Stimulated activated CD4-positive, alpha-beta T cell treated with anti-CD3 and anti-CD28 coated beads, Interleukin-1b, Interleukin-23, amount 100 ng/mL, for 4 hours (primary cell): ENCODE results near the gene MED13L.
A peak's percentile ranks its signal among the peaks of the same experiment; 100 is the strongest.

Source experiments
- DNase-seq, 2 donors: peaks; one replicate each; pipeline ENCODE4 v3.0.0-alpha.2; 2020; ENCODE audit warnings: low read depth in 2 of 2

The MED13L gene

DNA sequence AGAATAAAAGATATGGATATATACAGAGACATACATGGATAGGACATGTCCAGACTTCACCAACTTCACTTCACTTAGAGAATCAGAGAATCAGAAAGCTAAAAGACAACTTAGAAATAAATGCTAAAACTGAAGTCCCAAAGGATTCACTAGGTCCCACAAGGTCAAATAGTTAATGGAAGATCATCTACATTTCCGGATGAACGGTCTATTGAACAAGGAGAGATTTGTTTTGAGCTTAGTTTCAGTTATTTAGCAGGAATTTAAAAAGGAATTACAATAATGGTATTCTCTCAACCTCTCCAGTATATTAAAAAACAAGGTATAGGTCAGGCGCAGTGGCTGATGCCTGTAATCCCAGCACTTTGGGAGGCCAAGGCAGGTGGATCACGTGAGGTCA, 187.0 kb downstream of the MED13L start:
- DNase-seq = no peak

DNA sequence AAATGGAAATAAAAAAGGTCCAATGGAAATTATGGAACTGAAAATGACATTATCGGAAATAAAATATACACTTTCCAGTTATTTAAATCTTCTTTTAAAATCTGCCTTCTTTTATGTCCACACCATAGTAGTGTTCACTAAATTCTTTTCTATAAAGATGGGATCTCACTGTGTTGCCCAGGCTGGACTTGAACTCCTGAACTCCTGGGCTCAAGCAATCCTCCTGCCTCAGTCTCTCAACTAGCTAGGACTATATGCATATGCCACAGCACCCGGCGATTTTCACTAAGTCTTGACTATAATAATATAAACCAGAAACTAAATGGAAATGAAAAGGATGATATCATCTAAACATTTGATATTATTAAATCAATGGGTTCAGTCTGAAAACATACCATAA, 188.4 kb downstream of the MED13L start:
- no peak for DNase-seq

DNA sequence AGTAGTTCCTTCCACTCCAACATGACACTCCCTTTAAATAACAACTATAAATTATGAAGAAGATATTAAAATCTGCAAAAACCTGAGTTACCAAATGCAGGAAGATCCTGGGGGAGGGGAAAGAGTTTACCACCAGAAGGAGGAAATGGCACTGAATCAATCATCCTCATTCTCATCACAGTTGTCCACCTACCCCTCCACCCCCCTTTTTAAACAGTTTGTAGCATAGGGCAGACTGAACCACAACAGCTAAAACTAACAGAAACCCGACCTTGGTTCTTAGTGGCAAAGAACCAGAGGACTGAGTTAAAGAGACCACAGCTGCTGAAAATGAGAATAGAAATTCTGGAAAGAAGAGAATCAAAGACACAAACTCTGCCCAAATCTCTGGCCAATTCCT, 189.5 kb downstream of the MED13L start:
- no peak for DNase-seq

DNA sequence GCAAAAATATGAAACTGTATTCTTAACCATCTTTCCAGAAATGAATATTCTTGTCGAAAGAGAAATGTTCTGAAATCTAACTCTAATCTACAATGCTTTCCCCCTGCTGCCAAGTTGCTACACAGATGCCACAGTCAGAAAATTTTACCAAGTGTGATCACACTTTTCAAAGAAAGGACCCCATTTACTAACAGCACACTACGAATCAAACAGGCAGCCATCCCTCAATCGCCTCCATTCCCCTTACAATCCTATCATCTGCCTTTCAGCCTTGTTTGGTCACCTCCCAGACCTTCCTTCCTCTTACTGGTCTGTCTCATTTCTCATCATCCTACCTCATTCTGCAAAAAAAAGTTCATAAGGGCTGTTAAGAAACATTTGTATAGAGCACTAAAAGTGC, 190.1 kb downstream of the MED13L start:
- DNase-seq = no peak

DNA sequence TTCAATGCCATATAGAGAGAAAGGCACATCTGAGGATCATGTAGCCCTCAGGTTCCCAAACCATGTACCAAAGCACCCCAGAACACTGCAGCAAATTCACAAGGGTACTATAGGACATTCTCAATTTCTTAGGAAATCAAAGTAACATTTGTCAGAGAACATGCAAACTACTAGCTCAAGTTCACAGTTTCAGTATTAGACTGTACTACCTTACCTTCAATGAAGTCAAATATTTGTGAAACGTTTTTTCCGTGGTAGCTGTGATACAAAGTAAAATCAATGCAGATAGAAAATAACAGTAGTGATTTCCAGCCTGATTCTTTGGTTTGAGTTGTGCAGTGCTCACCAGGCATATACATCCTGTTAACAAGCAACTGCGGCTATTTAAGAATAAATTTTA, 197.1 kb downstream of the MED13L start:
- no peak for DNase-seq

DNA sequence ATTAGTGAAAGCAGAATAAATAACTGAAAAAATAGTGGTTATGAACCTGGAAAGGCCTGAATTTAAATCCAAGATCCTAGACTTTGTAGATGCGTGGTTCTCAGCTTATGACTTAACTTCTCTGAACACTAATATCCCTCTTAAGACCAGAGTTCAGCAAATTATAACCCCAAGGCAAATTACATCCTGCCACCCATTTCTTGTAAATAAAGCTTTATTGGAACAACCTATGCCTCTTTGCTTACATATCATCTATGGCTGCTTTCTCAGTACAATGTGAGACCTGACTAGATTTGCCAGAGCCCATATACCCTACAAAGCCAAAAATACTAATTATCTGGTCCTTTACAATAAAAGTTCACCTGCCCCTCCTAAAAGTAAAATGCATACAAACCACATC, 199.1 kb downstream of the MED13L start:
- no peak for DNase-seq

DNA sequence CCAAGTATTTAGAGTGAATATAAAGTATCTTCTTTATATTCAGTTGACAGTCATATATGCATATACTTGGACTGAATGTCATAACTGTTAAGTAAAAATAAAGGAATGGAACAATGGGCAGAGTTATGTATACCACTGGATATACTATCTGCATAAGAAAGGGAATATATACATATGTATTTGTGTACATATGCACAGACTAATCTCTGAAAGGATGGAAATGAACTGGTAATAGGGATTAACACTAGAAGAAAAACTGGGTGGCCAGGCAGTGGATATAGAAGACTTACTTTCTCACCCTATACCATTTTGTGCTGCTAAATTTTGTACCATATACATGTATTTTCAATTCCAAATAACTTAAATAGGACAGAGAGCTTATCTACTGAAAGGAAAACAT, 200.1 kb downstream of the MED13L start:
- no peak for DNase-seq

DNA sequence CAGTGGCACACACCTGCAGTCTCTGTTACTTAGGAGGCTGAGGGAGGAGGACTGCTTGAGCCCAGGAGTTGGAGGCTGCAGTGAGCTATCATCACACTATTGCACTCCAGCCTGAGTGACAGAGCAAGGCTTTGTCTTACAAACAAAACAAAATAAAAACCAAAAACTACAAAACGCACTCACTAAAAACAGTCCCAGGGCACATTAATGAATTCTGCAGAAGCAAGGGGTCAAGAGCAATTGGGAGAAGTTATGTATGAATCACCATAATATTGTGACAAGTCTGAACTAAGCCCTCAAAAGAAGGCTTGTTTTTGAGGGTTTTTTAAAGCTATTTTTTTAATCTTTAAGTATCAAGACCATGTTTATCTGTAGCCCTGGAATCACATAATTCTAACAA, 201.1 kb downstream of the MED13L start:
- no peak for DNase-seq

DNA sequence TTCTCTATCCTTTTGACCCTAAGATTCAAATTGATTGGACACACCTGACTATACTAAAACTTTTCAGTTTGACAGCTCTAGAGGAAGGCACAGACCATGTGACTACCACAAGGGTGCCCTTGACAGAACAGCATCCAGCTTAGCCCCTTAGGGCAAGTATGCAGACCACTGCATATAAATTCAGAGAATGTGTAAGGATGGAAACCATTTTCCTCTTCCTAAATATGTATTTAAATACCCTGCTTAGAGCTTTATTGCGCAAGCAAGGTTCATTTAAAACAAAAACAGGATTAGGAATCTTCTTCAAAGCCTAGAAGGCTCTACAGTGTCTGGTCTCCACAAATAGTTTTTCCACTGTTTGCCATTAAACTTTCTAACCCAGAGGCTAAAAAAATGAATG, 202.8 kb downstream of the MED13L start:
- no peak for DNase-seq

DNA sequence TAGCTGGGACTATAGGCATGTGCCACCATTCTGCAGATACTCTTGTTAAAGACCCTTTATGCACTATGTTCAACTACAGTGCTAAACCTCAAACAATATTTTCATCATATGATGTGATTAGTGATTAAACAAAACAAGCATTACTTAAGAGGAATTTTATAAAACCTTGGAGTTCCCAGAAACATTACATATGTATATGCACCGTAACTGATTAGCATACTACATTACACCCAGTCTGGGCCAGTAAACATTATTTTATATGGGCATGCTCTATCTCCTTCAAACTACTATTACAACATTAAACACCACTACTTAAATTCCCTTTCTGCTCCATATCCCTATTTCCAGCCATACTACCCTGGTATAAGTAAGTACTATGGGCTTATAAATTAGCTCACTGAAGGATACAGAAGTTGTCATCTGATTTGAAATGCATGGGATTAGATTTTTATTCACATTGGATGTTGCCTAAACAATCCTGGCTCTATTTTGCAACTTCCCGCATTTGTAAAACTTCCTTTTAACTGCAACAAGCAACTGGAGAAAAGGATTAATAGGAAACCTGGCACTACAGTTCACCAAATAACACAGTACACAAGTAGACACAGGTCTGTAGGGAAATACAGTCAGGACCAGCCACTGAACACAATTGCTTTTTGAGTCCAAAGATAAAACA, 205.8 kb downstream of the MED13L start:
- no peak for DNase-seq

DNA sequence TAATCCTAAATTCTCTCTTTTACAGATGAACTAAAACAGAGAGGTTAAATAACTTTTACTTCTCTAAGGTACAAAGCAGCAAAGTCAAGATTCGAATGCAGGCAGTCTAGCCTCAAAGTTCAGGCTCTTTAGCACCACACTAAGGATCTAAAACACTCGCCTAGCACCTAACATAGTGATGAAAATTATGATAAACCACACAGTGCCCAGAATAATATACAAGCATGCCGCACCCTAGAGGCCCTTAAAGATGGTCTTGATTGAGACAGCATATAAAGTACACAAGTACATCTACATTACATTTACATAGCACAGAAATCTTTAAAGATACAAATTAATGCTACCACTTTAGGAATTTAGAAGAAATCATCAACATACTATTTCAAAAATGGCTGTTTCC, 207.0 kb downstream of the MED13L start:
- DNase-seq = no peak

DNA sequence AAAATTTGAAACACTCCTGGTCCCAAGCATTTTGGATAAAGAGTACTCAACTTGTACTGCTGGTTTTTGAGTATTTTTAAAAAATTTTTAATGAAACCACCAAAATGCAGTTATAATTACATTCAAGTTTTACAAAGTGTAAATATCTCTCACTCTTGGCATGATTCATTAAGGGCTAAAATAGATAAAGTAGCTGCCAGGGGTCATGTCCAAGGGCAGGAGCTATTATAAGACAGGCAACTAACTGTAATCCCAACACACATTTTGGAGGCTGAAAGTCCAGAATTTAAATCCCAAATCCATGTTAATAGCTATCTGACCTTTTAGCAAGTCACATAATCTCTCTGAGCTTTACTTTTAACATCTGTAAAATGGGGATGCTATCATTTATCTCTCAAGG, 207.6 kb downstream of the MED13L start:
- DNase-seq = no peak

DNA sequence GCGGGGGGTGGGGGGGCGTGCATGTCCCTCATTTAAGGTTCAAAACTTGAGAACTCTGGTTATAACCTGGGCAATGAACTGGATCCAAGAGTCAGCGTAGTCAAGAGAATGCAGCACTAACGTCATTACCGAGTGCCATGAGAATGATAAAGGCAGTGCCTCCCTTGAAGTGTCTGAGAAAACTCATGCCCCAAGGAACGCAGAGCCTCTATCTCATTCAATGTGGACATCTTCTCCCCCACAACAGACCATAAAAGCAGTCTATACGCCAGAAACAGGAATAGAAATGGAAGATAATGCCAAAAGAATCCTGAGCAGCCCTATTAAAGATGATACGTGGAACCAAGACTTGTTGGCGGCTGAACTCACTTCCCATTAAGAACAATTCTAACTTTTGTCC, 208.6 kb downstream of the MED13L start:
- DNase-seq = no peak

DNA sequence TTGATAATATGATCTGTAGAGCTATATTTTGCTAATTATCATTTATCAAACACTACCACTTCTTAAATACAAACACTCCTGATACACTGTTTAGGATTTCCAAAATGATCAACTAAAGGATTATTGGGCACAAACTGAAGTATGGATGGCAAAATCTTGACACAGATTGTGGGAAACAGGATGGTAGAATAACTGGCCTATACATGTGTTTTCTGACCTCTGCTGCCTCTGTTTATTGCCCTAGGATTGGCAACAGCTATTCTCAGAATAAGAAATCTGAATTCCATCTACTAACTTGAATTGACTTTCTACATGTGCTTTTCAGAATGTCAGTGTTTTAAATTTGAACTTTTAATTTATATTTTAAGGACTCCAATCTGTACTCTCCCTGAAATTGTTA, 209.1 kb downstream of the MED13L start:
- no peak for DNase-seq

DNA sequence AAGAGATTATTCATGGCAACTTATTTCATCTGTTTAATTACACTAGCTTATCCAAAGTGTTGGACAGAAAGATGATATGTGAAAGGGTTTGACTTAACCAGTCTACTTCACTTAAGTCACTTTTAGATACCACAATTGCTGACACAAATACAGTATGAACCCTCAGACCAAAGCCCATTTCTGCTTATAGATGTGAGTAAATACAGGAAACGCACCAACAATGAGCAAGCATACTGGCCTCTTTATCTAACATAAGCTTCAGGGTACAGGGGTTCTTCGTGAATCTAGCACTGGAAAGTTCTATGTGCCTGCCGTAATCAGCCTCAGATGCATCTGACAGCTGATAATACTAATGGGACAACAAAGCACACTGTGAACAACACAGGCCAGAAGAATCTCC, 209.6 kb downstream of the MED13L start:
- no peak for DNase-seq

DNA sequence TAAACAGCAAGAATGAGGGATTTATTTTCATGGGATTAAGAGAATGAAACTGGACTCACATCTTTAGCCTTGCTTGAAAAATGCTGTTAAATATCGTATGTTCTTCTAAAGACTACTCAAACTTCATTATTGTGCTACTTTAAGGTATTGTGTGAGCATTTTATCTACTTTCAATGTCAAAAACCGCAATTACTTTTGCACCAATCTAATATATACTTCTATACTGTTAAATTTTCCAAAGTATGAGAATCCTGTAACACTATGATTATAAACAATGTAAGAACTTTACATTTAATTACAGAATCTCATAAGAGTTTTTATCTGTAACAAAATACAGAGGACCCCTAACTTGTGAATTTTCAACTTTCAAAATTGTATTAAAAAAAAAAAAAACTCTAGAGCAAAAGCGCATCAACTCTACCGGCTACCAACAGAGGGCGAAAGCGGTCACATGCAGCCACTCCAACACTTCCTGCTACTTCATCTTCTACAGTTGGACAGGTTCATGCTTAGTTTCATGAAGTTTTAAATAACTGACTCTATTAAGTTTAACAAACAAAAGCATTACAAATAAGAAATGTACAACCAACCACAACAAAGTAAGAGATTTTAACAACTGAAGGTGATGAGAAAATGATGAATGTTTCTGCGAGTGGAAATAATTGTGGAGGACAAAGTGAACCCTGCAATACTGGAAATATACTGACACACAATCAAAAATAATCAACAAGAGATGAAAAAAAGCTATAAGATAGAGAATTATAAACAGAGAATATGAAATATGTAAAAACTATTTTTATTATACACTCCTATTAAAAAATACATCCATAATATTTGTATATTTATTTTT, 210.9 kb downstream of the MED13L start:
- DNase-seq = peak; percentile 35 to 41

DNA sequence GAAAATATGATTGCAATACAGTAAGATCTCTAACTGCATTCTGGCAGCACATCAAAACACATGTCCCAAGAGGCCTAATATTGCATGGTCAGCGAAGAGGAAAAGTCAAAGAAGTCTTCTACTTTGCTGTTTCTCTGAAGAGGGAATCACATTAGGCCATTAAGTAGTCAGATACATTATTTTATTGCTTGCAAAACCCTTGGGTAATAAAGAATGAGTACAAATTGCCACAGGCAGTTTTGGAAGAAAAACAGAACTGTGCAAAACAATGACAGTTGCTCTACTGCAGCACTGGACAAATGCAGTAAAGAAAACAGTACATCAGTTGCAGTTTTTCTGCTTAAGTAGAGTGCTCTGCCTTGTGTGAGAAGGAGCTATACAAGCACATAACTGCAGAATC, 211.9 kb downstream of the MED13L start:
- DNase-seq = no peak

DNA sequence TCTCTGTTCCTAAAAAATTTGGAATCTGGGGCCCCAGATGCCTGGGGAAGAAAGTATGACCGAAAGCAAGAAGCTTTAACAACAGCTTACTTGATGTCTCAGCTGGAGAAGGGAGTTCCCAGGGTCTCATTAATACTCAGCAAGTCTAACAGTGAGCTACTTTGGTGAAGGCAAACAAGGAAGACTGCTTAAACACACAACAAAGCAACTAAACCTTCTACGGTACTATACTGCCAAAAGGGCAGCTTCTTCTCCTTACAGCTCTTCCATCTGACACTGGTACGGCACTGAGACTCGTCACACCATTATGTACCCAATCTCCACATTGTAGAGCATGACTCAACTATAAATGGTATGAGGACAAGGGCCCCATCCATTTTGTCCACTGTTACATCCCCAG, 213.0 kb downstream of the MED13L start:
- no peak for DNase-seq

DNA sequence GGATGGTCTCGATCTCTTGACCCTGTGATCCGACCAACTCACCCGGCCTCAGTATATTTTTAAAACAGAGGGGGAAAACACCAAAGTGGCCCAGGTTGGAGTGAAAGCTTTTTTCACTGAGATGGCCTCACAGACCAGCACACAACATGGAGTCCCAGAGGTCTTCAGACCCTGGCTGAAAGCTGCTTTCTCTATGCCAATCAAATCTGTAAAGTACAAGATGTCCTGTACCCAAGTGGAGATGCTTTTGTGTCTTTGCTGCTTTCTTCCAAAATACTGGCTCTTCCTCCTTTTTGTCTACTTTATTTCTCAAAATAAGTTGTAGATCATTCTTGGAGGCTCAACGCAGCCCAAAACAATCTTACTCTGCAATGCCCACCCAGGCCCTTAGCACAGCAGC, 214.8 kb downstream of the MED13L start:
- no peak for DNase-seq

DNA sequence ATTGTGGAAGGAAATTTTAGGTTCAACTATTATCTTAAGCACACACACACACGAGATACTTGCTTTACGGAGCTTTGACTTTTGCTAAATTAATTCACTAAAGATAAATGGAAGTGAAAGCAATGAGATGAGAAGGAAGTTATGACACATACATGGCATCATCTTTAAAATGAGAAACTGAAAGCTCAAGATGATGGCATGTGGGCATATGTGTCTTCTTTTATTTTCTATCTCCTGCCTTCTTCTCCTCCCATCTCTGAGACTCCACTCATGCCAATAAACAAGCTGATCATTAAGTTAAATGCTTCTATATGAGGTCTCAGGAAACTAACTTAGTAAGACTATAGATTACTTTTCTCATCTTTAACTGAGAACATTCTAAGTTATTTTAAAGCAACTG, 216.7 kb downstream of the MED13L start:
- DNase-seq = no peak

DNA sequence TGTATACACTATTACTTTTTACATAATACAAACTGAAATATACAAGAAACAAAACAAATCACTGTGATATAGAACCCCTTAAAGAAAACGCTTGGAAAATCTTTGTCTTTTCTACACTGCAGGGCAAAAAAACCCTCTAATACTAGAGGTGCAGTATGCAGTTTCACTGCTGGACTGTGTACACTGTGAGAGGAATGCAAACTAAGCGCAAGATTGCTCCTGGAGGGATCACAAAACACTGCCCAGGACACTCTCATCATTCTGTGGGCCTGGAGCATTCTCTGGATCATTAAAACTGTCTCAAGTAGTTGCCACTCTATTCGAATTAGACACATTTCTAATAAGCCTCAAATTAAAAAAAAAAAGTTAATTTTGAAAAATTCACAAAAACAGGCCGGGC, 217.6 kb downstream of the MED13L start:
- DNase-seq = no peak

DNA sequence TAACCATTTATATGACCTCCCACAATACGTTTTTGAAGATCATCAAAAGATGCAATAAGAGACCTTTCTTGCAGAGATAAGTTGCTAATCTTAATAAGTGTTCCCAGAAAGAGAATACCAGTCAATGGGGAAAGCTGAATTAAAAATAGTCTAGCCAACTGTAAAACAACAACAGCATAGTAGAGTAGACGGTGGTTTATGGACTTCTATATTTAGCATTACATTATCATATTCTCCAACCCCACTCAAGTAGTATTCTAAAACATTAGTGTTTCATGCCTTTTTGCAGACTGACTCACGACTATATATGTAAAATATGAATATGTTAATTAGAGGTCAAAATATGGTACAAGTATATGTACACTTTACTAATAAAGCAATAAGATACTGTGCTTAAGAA, 218.9 kb downstream of the MED13L start:
- no peak for DNase-seq

DNA sequence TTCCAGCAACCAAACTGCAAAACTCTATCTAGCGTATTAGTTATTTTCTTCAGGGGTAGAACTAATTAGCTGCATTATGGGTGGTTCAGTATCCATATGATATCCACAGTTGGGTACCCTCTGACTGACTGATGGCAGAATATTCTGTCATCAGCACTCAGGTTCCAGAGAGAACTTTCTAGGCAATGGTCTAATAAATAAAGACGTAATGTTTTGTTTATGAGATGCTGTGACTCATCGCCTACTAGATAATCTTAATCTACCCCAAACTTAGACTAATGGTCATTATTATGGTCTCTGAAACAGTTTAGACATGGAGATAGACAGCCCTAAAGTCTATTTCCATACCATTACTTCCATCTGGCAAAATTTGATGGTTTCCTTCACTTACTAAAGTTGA, 220.1 kb downstream of the MED13L start:
- DNase-seq = no peak
